ENCODE data around the gene MARCHF10. TPM values are rescaled to one million over a fixed set of nuclear protein-coding genes. Genes with fewer than 3 reads are reported as not detected.
A peak's percentile ranks its signal among the peaks of the same experiment; 100 is the strongest.

The MARCHF10 gene
- total RNA-seq, 1 donor from 2014 or later = not detected

- TF ChIP-seq CTCF (IDR thresholded peaks at IDR 0.05) = no peak
- ChIA-PET POLR2A (no interaction called here), CTCF (no interaction called here)
- H3K4me1 Mint-ChIP-seq = peaks cover 15% of the 10 kb centered on the region
- no peaks in the 10 kb centered on the region for H3K36me3 Mint-ChIP-seq (ENCODE audit: low read depth)
- intact Hi-C loops (cut with micrococcal nuclease) = no loop called here
- H3K27me3 Mint-ChIP-seq = no peaks in the 10 kb centered on the region
- no peak overlapping the region for H3K27ac Mint-ChIP-seq
- no peak overlapping the region for H3K4me3 Mint-ChIP-seq
- DNase-seq (no peak), ATAC-seq (ENCODE audit: low read depth) (no peak)
- peaks cover 13% of the 10 kb centered on the region for H3K9me3 Mint-ChIP-seq
Observed at GRCh38 chr17:62657145-62657665, 150.9 kb downstream of the MARCHF10 start.

GRCh38 chr17:62656446-62656845 lies 151.7 kb downstream of the MARCHF10 start:
- ChIA-PET POLR2A (no interaction called here), CTCF (no interaction called here)
- no peak for TF ChIP-seq CTCF (IDR thresholded peaks at IDR 0.05)
- H3K27ac Mint-ChIP-seq = no peak overlapping the region
- H3K4me1 Mint-ChIP-seq = peaks cover 23% of the 10 kb centered on the region
- intact Hi-C loops (cut with micrococcal nuclease) = no loop called here
- no peaks in the 10 kb centered on the region for H3K27me3 Mint-ChIP-seq
- H3K9me3 Mint-ChIP-seq = peaks cover 12% of the 10 kb centered on the region
- DNase-seq (no peak), ATAC-seq (ENCODE audit: low read depth) (no peak)
- H3K4me3 Mint-ChIP-seq = no peak overlapping the region
- no peaks in the 10 kb centered on the region for H3K36me3 Mint-ChIP-seq (ENCODE audit: low read depth)

- POLR2A ChIA-PET = no interaction called here
- no peaks in the 10 kb centered on the region for H3K27me3 Mint-ChIP-seq
Observed at GRCh38 chr17:62655656-62656055, 152.5 kb downstream of the MARCHF10 start.

GRCh38 chr17:62653826-62654761 lies 154.0 kb downstream of the MARCHF10 start:
- DNase-seq (no peak), ATAC-seq (ENCODE audit: low read depth) (no peak)
- peaks cover 23% of the 10 kb centered on the region for H3K4me1 Mint-ChIP-seq
- H3K9me3 Mint-ChIP-seq = no peaks in the 10 kb centered on the region
- peak overlapping the region; percentile 87 for H3K4me3 Mint-ChIP-seq
- no peaks in the 10 kb centered on the region for H3K36me3 Mint-ChIP-seq (ENCODE audit: low read depth)
- intact Hi-C loops (cut with micrococcal nuclease) = loop anchor here (1.0 kb wide), 1 partner anchor 70 kb away; no protein-coding TSS in a partner anchor
- TF ChIP-seq CTCF (IDR thresholded peaks at IDR 0.05) = no peak
- H3K27me3 Mint-ChIP-seq = no peaks in the 10 kb centered on the region
- POLR2A ChIA-PET = interaction anchor here (0.5 to 0.6 kb wide), 3 partner anchors 200 to 1190 kb away, joined by 3 to 4 read pairs (median 3); no protein-coding TSS in a partner anchor
- no peak overlapping the region for H3K27ac Mint-ChIP-seq
- CTCF ChIA-PET = no interaction called here

More at GRCh38 chr17:62655656-62656055, 152.5 kb downstream of the MARCHF10 start:
- CTCF ChIA-PET = no interaction called here
- no peaks in the 10 kb centered on the region for H3K36me3 Mint-ChIP-seq (ENCODE audit: low read depth)
- H3K4me3 Mint-ChIP-seq = no peak overlapping the region
- H3K4me1 Mint-ChIP-seq = peaks cover 23% of the 10 kb centered on the region
- no peak overlapping the region for H3K27ac Mint-ChIP-seq
- intact Hi-C loops (cut with micrococcal nuclease) = no loop called here
- TF ChIP-seq CTCF (IDR thresholded peaks at IDR 0.05) = no peak
- no peak for ATAC-seq (ENCODE audit: low read depth)
- peaks cover 4% of the 10 kb centered on the region for H3K9me3 Mint-ChIP-seq
- no peak for DNase-seq
